Stimulated activated CD4-positive, alpha-beta T cell treated with anti-CD3 and anti-CD28 coated beads, Interleukin-2, amount 100 ng/mL, for 4 hours (primary cell): ENCODE measurements around the gene MFSD6.

Source experiments
- DNase-seq: peaks from one replicate; pipeline ENCODE4 v3.0.0-alpha.2; 2020; ENCODE audit warnings: low read depth

Gene MFSD6

GRCh38 chr2:190440113-190440512, 32.0 kb downstream of the MFSD6 start:
- DNase-seq, result no peak

DNA sequence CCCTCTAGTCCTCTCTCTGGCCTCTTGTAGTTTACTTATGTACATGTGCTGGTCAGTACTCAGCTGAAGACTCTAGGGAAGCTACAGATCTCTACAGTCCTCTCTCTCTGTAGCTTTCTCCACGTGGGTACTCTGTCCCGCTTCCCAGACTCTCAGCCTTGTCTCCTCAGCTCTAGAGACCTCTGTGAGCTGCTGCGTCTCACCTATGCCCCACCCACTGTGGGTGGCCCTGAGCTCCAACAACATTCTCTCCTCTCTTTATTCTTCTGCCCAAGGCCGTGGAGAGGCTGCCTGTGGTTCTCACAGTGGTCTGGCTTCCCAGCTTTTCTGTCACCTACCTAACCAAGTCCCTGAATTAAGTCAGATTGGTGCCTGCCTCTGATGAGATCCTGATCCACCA, 33.4 kb downstream of the MFSD6 start:
- no peak for DNase-seq

DNA sequence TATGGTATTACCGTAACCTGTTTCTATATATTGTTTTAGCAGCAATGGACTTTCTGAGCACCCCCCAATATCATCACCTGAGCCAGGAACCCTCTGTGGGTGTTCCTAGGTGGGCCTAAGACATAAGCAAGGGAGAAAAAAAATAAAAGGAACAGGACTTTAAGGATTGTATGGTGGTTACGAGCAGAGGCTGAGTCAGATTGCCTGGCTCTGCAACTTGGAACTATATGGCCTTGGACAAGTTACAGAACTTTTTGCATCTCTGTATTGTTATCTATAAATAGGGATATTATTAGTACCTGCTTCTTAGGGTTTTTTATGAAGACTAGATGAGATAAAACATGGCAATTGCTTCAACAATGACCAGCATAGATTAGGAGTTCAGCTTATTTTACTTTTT, 34.9 kb downstream of the MFSD6 start:
- DNase-seq, result no peak

- DNase-seq, result no peak
Observed at GRCh38 chr2:190443778-190444481, 35.8 kb downstream of the MFSD6 start.

- no peak for DNase-seq
Observed at GRCh38 chr2:190444976-190445375, 36.8 kb downstream of the MFSD6 start.

DNA sequence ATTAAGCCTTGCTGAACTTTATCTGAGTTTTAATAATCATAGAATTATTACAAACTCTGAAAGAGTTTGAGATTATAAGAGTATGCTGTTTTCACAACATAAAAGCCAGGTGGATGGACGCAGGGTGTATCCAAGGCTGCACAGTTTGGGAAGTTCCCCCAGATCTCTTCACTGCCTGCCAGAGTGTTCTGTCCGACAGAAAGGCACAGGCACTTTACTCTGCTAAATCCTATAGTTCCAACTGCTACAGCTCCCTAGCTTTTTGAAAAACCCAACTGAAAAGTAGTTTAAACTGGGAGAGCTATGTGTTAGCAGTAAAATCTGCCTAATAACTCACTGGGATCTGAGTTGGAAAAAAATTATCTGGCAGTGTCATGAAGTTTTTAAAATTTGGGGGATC, 38.0 kb downstream of the MFSD6 start:
- DNase-seq, result no peak

GRCh38 chr2:190446750-190447516, 38.8 kb downstream of the MFSD6 start:
- DNase-seq, result no peak

DNA sequence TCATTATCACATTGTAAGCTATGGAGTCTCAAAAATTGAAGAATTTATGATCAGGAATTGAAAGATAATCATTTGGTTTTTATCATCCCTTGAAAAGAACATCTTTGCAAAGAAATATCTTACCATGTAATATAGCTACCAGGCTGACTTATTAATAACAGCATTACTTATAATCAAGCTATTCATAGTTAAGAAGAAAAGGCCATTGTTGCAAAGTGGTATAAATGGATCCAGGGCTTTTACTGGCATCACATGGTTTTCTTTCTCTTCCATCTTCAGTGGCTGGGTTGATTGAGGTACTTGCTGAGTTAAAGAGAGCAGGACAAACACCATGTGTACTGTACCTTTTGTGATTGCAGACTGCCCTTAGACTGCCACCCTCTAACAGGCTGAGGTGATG, 39.6 kb downstream of the MFSD6 start:
- no peak for DNase-seq

DNA sequence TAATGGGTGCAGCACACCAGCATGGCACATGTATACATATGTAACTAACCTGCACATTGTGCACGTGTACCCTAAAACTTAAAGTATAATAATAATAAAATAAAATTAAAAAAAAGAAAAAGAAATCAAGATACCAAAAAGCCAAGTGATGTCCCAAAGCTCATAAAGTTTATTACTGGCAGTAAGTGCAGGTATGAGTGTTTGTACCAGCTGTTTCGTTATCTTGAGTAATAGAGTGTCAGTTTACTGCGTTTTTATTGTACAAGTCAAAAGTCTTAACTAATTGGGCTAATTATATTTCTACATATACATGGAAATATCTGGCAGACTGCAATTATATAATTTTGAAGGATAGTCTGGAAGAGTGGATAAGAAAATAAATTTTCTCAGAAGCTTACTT, 41.8 kb downstream of the MFSD6 start:
- DNase-seq, result no peak

GRCh38 chr2:190450363-190450762, 42.2 kb downstream of the MFSD6 start:
- no peak for DNase-seq

GRCh38 chr2:190451561-190452176, 43.5 kb downstream of the MFSD6 start:
- DNase-seq, result no peak

- DNase-seq, result no peak
Observed at GRCh38 chr2:190452433-190452832, 44.3 kb downstream of the MFSD6 start.

- DNase-seq, result no peak
Observed at GRCh38 chr2:190454795-190455194, 46.6 kb downstream of the MFSD6 start.

- DNase-seq, result no peak
Observed at GRCh38 chr2:190455358-190456095, 47.4 kb downstream of the MFSD6 start.

DNA sequence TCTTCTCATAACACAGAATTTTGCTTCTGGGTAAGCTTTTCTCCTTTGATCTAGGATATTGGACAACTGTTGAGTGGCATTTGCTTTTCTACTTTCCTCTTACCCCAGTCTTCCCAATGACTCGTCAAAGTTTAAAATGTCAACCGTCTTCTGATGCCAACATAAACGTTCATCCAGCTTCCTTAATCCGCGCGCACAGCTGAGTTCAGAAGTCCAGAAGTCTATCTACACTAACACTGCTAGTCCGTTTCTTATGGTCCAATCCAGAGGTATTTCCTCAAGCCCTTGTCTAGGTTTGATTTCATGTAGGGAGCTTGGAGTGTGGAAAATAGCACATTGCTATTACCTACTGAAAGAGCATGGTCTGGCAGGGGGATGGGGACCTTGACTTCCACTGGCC, 48.7 kb downstream of the MFSD6 start:
- no peak for DNase-seq

DNA sequence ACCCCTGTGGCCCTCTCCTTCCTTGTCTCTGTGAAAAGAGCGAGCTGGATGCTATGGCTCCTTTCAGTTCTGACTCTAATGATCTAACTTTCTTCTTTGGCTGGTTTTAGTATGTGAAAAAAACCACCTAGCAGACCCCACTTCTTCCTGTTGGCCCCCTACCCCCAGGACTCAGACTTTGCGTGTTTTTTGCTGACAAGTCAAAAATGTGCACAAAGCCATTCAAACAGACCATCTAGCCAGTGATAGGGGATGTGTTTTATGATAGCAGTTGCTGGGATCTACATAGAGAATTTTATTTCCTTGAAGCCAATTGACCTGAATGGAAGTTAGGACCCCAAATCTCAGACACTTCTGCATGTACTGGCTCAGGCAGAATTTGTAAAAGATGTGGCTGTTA, 49.1 kb downstream of the MFSD6 start:
- DNase-seq, result no peak

DNA sequence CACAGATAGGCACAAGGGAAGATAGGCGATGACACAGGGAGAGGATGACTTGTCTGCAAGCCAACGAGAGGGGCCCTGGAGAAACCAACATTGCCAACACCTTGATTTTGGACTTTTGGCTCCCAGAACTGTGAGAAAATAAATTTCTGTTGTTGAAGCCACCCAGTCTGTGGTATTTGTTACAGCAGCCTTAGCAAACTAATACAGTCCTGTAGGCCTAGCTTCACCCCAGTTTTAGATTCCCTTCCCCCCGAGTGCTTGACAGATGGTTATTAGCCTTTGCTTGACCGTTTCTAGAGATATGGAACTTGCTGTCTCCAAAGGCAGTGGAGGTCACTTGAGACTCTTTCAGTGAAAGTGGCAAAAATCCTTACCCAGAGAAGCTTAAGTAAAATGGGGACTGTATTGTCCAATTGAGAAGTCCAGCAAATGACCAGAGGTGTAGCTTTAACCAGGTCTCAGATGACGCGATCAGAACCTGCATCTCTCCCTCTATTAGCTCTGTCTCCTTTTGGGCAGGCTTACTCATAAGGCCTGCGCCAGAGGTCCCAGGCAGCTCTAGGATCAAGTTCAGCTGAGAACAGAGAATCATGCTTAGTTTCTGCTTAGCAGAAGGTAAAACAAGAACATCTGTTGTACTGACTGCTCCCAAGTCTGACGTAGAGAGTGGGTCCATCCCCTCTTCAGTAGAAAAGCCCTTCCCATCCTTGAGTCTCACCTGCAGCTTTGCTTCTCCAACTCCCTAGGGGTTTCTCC, 50.4 kb downstream of the MFSD6 start:
- DNase-seq, result no peak

DNA sequence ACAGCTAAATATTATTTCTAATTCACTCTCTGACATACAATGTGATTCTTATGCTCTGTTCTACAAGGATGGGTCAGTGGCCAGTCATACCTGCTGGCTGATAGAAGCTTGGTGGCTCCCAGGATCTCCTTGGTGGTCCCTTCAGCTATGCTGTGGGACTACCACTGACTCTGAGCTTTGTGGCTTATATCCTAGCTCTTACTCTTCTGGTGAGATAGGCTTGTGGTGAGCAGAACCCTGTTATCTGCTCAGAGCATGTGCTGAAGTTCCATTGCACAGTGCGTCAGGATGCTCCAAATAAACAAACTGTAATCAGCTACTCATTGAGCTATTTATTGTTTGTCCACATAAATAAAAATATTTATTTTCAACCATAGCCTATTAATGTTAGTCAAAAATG, 51.7 kb downstream of the MFSD6 start:
- no peak for DNase-seq

- no peak for DNase-seq
Observed at GRCh38 chr2:190460487-190460886, 52.3 kb downstream of the MFSD6 start.

DNA sequence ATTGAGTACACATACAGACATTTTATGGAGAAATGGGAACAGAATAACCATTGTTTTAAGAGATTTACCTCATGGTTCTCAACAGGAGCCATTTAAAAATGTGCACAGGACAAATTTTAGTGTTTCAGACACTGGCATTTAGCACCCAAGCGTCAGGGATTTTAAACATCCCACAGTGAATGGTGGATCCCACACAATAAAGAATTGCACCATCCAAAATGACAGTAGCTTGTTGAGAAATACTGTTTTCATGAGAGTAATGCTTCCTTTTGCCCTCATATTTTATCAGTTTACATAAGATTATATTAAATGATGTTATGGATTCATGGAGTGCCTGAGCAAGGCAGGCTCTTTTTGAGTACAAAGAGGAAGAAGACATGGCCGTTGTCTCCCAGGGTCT, 54.0 kb downstream of the MFSD6 start:
- DNase-seq, result no peak

DNA sequence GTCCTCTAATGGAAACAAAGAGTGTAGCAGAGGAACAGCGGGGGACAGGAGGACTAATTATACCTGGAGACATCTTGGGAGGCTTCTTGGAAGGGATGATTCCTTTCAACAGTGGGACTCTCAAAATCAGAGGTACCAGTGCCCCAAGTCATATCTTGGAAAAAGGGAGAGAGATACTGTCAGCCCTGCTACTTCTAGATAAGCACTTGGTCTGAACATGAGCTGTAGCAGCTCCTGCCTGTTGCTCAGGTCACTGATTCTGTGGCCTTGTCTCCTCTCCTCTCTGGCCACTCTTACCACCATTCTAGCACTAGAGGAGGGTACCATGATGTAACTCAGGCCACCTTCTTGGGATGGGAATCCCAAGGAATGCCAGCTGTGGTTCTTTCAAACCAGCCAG, 54.5 kb downstream of the MFSD6 start:
- DNase-seq, result no peak

DNA sequence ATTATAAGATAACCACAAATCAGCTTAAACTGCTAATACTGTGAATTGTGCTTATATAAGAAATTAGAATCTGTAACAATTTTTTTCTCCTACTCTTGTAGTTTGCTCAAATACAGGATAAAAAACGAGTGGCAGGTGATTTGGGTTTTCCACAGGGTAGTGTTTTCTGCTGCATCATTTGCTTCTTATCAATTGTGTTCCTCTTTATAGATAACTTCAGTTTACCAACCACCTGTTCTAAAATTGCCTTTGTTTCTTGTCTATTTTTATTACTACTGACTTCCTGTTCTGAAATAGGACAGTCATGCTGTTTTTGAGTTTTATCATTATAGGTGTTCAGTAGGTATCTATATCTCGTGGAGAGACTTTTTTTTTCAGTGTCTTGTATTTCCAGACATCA, 56.9 kb downstream of the MFSD6 start:
- DNase-seq, result no peak
